A549 (cell line): ENCODE results near the gene CD164. TPM values are rescaled to one million over a fixed set of nuclear protein-coding genes. Genes with fewer than 3 reads are reported as not detected.
A peak's percentile ranks its signal among the peaks of the same experiment; 100 is the strongest.

Experiments
- ATAC-seq, 2 experiments: fragments of 200-7000 bp in 1 of 2; fragments of >200 bp in 1 of 2; cut with Nextera tagmentation in 1 of 2; cut with Tn5 transposase in 1 of 2; 3 replicates each; pipeline versions ENCODE4 v1.8.0 to v1.9.1; 2018 to 2020; ENCODE audit warnings: mild to moderate bottlenecking in 1 of 2, moderate library complexity in 1 of 2
- CTCF ChIA-PET: fragments of 300-600 bp; sonication (Branson Sonifier 250); formaldehyde crosslinking; extraction: SDS; loops from one replicate; lab custom pipeline; 2021; ENCODE audit warnings: antibody characterized with exemption, inconsistent platforms; lab: Yijun Ruan, JAX
- POLR2A ChIA-PET: fragments of 350-600 bp; formaldehyde crosslinking; extraction: SDS; loops from one replicate; lab custom pipeline; 2021; ENCODE audit warnings: antibody characterized with exemption, inconsistent platforms; lab: Yijun Ruan, JAX
- DNase-seq, 2 experiments: peaks; one replicate each; pipeline versions ENCODE4 v3.0.0 to v3.0.0-alpha.2; 2011 to 2016; ENCODE audit warnings: low read depth in 1 of 2, low spot score in 1 of 2
- FAIRE-seq: peaks from 2 replicates; lab custom pipeline; 2011; peaks lifted over from hg19 to GRCh38; lab: Jason Lieb, UNC
- H3K27ac ChIP-seq, 2 experiments: fragments of >200 bp; sonication (Bioruptor Twin); formaldehyde crosslinking; 3 replicates each; pipeline ENCODE4 v1.5.1; 2016 to 2017
- H3K4me1 ChIP-seq: fragments of >200 bp; sonication (Bioruptor Twin); formaldehyde crosslinking; 3 replicates; pipeline ENCODE4 v1.6.1; 2016
- H3K4me2 ChIP-seq: fragments of >200 bp; sonication (Bioruptor Twin); formaldehyde crosslinking; 3 replicates; pipeline ENCODE4 v1.6.1; 2016
- H3K4me3 ChIP-seq: fragments of >200 bp; sonication (Bioruptor Twin); formaldehyde crosslinking; 3 replicates; pipeline ENCODE4 v1.5.1; 2016
- H3K9me3 ChIP-seq: fragments of >200 bp; sonication (Bioruptor Twin); formaldehyde crosslinking; 3 replicates; pipeline ENCODE4 v1.6.1; 2016
- BHLHE40 ChIP-seq: IDR thresholded peaks from 2 replicates; pipeline ENCODE4 v1.6.1; 2012; ENCODE audit warnings: low read depth, low read length, inconsistent platforms
- CHD4 ChIP-seq: fragments of 200-600 bp; sonication (generic); IDR thresholded peaks from 2 replicates; pipeline ENCODE4 v1.6.1; 2016; ENCODE audit warnings: antibody characterized with exemption, mild to moderate bottlenecking, borderline replicate concordance
- EHF ChIP-seq: fragments of 250-450 bp; sonication (Bioruptor Pico); IDR thresholded peaks from 2 replicates; pipeline ENCODE4 v1.5.0; 2020; ENCODE audit warnings: mild to moderate bottlenecking
- EHMT2 ChIP-seq: fragments of 200-600 bp; sonication (generic); IDR thresholded peaks from 2 replicates; pipeline ENCODE4 v1.6.1; 2016; ENCODE audit warnings: antibody characterized with exemption, low read depth, mild to moderate bottlenecking, moderate library complexity
- EP300 ChIP-seq, 2 experiments: fragments of >200 bp; sonication (Bioruptor Twin); formaldehyde crosslinking; IDR thresholded peaks; 2 replicates in 1 of 2; 3 replicates in 1 of 2; pipeline ENCODE4 v1.6.1; 2016 to 2017
- ESRRA ChIP-seq: fragments of 150-350 bp; IDR thresholded peaks from 2 replicates; pipeline ENCODE4 v1.6.1; 2014; ENCODE audit warnings: mild to moderate bottlenecking, low read length, borderline replicate concordance
- HDAC2 ChIP-seq: fragments of 200-600 bp; sonication (generic); IDR thresholded peaks from 2 replicates; pipeline ENCODE4 v1.6.1; 2016
- HOXA7 ChIP-seq: fragments of 250-450 bp; sonication (Bioruptor Pico); IDR thresholded peaks from 2 replicates; pipeline ENCODE4 v1.5.0; 2020; ENCODE audit warnings: mild to moderate bottlenecking, moderate library complexity
- JUNB ChIP-seq: fragments of >200 bp; sonication (Bioruptor Twin); formaldehyde crosslinking; IDR thresholded peaks from 2 replicates; pipeline ENCODE4 v1.6.1; 2016
- KDM1A ChIP-seq: fragments of 200-600 bp; sonication (generic); IDR thresholded peaks from 2 replicates; pipeline ENCODE4 v1.6.1; 2016; ENCODE audit warnings: low read depth, mild to moderate bottlenecking
- MAFK ChIP-seq: fragments of 450-650 bp; IDR thresholded peaks from 2 replicates; pipeline ENCODE4 v1.6.1; 2014; ENCODE audit not compliant: partially characterized antibody
- MYC ChIP-seq: IDR thresholded peaks from 2 replicates; pipeline ENCODE4 v1.6.1; 2012; ENCODE audit warnings: mild to moderate bottlenecking, inconsistent platforms, low read length, improper control_type of control experiment, borderline replicate concordance
- NPAS2 ChIP-seq: fragments of 250-450 bp; sonication (Bioruptor Pico); IDR thresholded peaks from 2 replicates; pipeline ENCODE4 v1.8.0; 2022; ENCODE audit warnings: mild to moderate bottlenecking, moderate library complexity, borderline replicate concordance
- PHF8 ChIP-seq: fragments of 200-600 bp; sonication (generic); IDR thresholded peaks from 2 replicates; pipeline ENCODE4 v1.6.1; 2016; ENCODE audit warnings: low read depth, mild to moderate bottlenecking, antibody characterized with exemption, moderate library complexity, borderline replicate concordance
- POLR2AphosphoS2 ChIP-seq: conservative IDR thresholded peaks from 2 replicates; pipeline ENCODE4 v1.6.1; 2012; ENCODE audit warnings: low read length, improper control_type of control experiment, inconsistent platforms
- RAD21 ChIP-seq, 2 experiments: fragments of >200 bp in 1 of 2; sonication (Bioruptor Twin) in 1 of 2; formaldehyde crosslinking in 1 of 2; IDR thresholded peaks in 1 of 2; conservative IDR thresholded peaks in 1 of 2; 2 replicates in 1 of 2; 3 replicates in 1 of 2; pipeline ENCODE4 v1.6.1; 2012 to 2018; ENCODE audit warnings: inconsistent platforms in 1 of 2
- RARB ChIP-seq: fragments of 250-450 bp; sonication (Bioruptor Pico); IDR thresholded peaks from 2 replicates; pipeline ENCODE4 v1.8.0; 2021; ENCODE audit warnings: mild to moderate bottlenecking, moderate library complexity
- RCOR1 ChIP-seq: fragments of 150-350 bp; IDR thresholded peaks from 2 replicates; pipeline ENCODE4 v1.6.1; 2014; ENCODE audit warnings: antibody characterized with exemption, low read length, low read depth
- RFX5 ChIP-seq: fragments of 450-650 bp; IDR thresholded peaks from 2 replicates; pipeline ENCODE4 v1.7.1; 2014; ENCODE audit warnings: antibody characterized with exemption, mild to moderate bottlenecking, moderate library complexity
- RNF2 ChIP-seq: fragments of 200-600 bp; sonication (generic); IDR thresholded peaks from 2 replicates; pipeline ENCODE4 v1.6.1; 2016; ENCODE audit warnings: low read depth, mild to moderate bottlenecking, antibody characterized with exemption, moderate library complexity, borderline replicate concordance
- SMC3 ChIP-seq: fragments of >200 bp; sonication (Bioruptor Twin); formaldehyde crosslinking; IDR thresholded peaks from 3 replicates; pipeline ENCODE4 v1.6.1; 2018; ENCODE audit warnings: inconsistent platforms
- ZNF302 ChIP-seq: fragments of 250-450 bp; sonication (Bioruptor Pico); IDR thresholded peaks from 2 replicates; pipeline ENCODE4 v1.9.0; 2021; ENCODE audit warnings: inconsistent platforms, mild to moderate bottlenecking, moderate library complexity
- ZSCAN20 ChIP-seq: fragments of 250-450 bp; sonication (Bioruptor Pico); IDR thresholded peaks from 2 replicates; pipeline ENCODE4 v1.8.0; 2022; ENCODE audit warnings: mild to moderate bottlenecking, moderate library complexity
- WGBS: methylation state at CpG from one replicate; pipeline ENCODE4 v1.1.6; 2017; ENCODE audit errors: missing lambda C conversion rate; 5-methylcytosine and 5-hydroxymethylcytosine counted together
- polyA plus RNA-seq, 4 experiments: library from polyadenylated mRNA; depleted of rRNA in 3 of 4; stranded (reverse); fragments of >200 nt; fragmentation: RNase III in 1 of 4; extraction: RNeasy Plus Mini Kit Qiagen cat#74134 plus additional on column Dnase treatment in 1 of 4; gene quantifications; 2 replicates in 3 of 4; 3 replicates in 1 of 4; pipeline ENCODE4 v1.2.3, GENCODE V29; 2011 to 2017
- TF ChIP-seq, protein P1 (sequence below): fragments of 200-600 bp; sonication (generic); IDR thresholded peaks from 2 replicates; pipeline ENCODE4 v1.6.1; 2016; ENCODE audit warnings: antibody characterized with exemption, mild to moderate bottlenecking, moderate library complexity
- TF ChIP-seq, protein P2 (sequence below): fragments of 250-450 bp; sonication (Bioruptor Pico); IDR thresholded peaks from 2 replicates; pipeline ENCODE4 v1.5.0; 2020; ENCODE audit warnings: low read depth, mild to moderate bottlenecking, moderate library complexity
- TF ChIP-seq, protein P3 (sequence below): fragments of >200 bp; sonication (Bioruptor Twin); formaldehyde crosslinking; IDR thresholded peaks from 3 replicates; pipeline ENCODE4 v1.6.1; 2016
- TF ChIP-seq, protein P4 (sequence below): IDR thresholded peaks from 2 replicates; pipeline ENCODE4 v1.6.1; 2012

CD164 gene
- polyA plus RNA-seq, 2 of the 4 experiments (the other 2 are of a cell fraction): 91.1 to 174 TPM

DNA sequence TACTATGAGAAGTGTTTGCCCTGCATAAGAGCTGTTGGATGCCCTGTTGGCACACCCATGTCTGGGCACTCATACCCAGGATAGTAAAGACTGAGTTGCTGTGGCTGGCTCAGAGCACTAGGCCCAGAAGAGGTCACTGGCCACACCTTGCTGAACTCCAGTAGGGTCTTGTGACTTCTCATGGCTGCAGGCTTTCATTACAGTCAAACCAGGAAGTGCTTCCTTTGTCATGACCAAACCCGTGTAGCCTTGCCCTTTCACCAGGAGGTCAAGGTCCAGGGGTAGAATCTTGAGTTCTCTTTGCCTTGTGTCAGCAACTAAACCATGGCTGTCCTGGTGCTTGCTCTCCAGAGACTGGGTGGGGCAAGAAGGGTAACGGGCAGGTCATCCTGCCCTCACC, 49.5 kb downstream of the CD164 start:
- TF ChIP-seq HDAC2: no peak
- no peak for TF ChIP-seq ZSCAN20 (CRISPR knock-in tag)
- no peak for TF ChIP-seq RCOR1
- TF ChIP-seq, protein P1, sequence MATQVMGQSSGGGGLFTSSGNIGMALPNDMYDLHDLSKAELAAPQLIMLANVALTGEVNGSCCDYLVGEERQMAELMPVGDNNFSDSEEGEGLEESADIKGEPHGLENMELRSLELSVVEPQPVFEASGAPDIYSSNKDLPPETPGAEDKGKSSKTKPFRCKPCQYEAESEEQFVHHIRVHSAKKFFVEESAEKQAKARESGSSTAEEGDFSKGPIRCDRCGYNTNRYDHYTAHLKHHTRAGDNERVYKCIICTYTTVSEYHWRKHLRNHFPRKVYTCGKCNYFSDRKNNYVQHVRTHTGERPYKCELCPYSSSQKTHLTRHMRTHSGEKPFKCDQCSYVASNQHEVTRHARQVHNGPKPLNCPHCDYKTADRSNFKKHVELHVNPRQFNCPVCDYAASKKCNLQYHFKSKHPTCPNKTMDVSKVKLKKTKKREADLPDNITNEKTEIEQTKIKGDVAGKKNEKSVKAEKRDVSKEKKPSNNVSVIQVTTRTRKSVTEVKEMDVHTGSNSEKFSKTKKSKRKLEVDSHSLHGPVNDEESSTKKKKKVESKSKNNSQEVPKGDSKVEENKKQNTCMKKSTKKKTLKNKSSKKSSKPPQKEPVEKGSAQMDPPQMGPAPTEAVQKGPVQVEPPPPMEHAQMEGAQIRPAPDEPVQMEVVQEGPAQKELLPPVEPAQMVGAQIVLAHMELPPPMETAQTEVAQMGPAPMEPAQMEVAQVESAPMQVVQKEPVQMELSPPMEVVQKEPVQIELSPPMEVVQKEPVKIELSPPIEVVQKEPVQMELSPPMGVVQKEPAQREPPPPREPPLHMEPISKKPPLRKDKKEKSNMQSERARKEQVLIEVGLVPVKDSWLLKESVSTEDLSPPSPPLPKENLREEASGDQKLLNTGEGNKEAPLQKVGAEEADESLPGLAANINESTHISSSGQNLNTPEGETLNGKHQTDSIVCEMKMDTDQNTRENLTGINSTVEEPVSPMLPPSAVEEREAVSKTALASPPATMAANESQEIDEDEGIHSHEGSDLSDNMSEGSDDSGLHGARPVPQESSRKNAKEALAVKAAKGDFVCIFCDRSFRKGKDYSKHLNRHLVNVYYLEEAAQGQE: no peak
- TF ChIP-seq ESRRA: no peak
- no peak for TF ChIP-seq RARB (CRISPR knock-in tag)
- TF ChIP-seq ZNF302 (CRISPR knock-in tag): no peak
- no peak for TF ChIP-seq POLR2AphosphoS2
- TF ChIP-seq JUNB: no peak
- TF ChIP-seq EHF (CRISPR knock-in tag): no peak
- no peak for TF ChIP-seq BHLHE40
- no peak for TF ChIP-seq RNF2
- Histone ChIP-seq H3K4me3 (no peak overlapping the region), H3K9me3 (no peaks in the 10 kb centered on the region), H3K4me2 (no peak overlapping the region), H3K27ac (no peak overlapping the region), H3K4me1 (peaks cover 21% of the 10 kb centered on the region)
- FAIRE-seq (no peak), DNase-seq (peak in 1 of 2 experiments; percentile 13), ATAC-seq (no peak)
- ChIA-PET POLR2A (no interaction called here), CTCF (no interaction called here)
- WGBS: 50% methylated on average over 2 of the region's 2 CpGs

DNA sequence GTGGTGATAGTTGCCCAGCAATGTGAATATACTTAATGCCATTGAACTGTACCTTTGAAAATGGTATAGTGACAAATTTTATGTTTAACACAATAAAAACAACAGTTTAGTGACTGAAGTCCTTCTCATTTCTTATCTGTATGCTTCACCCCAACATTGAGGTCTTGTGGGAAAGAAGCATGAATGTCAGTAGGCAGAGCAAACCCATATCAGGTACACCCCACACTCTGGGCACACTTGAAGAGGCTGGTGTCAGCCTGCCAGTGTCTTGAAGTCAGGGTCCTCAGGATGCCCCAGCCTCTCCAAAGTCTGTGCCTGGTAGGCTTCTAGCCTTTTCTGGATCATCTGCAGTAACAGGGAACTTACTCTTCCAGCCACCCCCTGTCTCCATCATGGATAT, 51.2 kb downstream of the CD164 start:
- no peak for ATAC-seq
- H3K4me1 ChIP-seq: peaks cover 8% of the 10 kb centered on the region
- ChIA-PET CTCF (no interaction called here), POLR2A (no interaction called here)
- TF ChIP-seq HOXA7 (CRISPR knock-in tag): no peak
- TF ChIP-seq, protein P2, sequence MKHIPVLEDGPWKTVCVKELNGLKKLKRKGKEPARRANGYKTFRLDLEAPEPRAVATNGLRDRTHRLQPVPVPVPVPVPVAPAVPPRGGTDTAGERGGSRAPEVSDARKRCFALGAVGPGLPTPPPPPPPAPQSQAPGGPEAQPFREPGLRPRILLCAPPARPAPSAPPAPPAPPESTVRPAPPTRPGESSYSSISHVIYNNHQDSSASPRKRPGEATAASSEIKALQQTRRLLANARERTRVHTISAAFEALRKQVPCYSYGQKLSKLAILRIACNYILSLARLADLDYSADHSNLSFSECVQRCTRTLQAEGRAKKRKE (CRISPR knock-in tag): no peak
- TF ChIP-seq MYC: no peak
- TF ChIP-seq ZSCAN20 (CRISPR knock-in tag): no peak
- no peak for TF ChIP-seq BHLHE40
- TF ChIP-seq, protein P3, sequence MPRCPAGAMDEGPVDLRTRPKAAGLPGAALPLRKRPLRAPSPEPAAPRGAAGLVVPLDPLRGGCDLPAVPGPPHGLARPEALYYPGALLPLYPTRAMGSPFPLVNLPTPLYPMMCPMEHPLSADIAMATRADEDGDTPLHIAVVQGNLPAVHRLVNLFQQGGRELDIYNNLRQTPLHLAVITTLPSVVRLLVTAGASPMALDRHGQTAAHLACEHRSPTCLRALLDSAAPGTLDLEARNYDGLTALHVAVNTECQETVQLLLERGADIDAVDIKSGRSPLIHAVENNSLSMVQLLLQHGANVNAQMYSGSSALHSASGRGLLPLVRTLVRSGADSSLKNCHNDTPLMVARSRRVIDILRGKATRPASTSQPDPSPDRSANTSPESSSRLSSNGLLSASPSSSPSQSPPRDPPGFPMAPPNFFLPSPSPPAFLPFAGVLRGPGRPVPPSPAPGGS: no peak
- no peak for TF ChIP-seq MAFK
- no peak for TF ChIP-seq EP300 (IDR thresholded peaks at IDR 0.05)
- no peak for TF ChIP-seq RFX5
- no peak for TF ChIP-seq EHMT2
- TF ChIP-seq, protein P4, sequence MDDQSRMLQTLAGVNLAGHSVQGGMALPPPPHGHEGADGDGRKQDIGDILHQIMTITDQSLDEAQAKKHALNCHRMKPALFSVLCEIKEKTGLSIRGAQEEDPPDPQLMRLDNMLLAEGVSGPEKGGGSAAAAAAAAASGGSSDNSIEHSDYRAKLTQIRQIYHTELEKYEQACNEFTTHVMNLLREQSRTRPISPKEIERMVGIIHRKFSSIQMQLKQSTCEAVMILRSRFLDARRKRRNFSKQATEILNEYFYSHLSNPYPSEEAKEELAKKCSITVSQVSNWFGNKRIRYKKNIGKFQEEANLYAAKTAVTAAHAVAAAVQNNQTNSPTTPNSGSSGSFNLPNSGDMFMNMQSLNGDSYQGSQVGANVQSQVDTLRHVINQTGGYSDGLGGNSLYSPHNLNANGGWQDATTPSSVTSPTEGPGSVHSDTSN: no peak
- no peak for TF ChIP-seq NPAS2 (CRISPR knock-in tag)
- TF ChIP-seq RAD21 (conservative IDR thresholded peaks at IDR 0.05 in 1 of 2, IDR thresholded peaks at IDR 0.05 in 1 of 2): no peak
- TF ChIP-seq KDM1A: no peak
- no peak for TF ChIP-seq CHD4
- no peak for TF ChIP-seq ZNF302 (CRISPR knock-in tag)
- TF ChIP-seq PHF8: no peak
- TF ChIP-seq SMC3: no peak
- TF ChIP-seq, all 56 proteins: peak for 0
- FAIRE-seq (no peak), DNase-seq (no peak)
- no peak overlapping the region for H3K4me3 ChIP-seq
- no peaks in the 10 kb centered on the region for H3K9me3 ChIP-seq
- H3K4me2 ChIP-seq: no peak overlapping the region
- H3K27ac ChIP-seq: no peak overlapping the region
